HG03432 (cell line): ENCODE results near the gene AEBP2.
"Not testable (repeated sequence)": the region's sequence is repeated elsewhere in the genome, so short reads cannot be mapped to it uniquely, and the experiment has no call there.

Source experiments
- ATAC-seq: cut with Tn5 transposase; IDR thresholded peaks from one replicate; pipeline ENCODE4 v1.9.1; 2021; ENCODE audit warnings: mild to moderate bottlenecking, moderate library complexity; ENCODE audit not compliant: unreplicated experiment

Gene AEBP2

GRCh38 chr12:19453961-19454360, 14.7 kb downstream of the AEBP2 start:
- ATAC-seq = no peak

DNA sequence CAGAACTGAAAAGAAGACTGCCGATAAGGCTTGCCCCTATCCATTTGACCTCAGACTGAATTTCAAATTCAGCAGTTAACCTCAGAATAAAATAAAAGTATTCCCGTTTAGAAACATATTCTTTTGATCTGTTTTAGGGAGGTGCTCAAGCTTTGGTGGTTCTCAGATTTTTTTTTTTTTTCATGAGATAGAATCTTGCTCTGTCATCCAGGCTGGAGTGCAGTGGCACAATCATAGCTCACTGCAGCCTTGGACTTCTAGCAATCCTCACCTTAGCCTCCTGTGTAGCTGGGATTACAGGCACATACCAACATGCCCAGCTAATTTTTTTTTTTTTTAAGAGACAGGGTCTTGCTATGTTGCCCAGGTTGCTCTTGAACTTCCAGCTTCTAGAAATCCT, 15.5 kb downstream of the AEBP2 start:
- ATAC-seq = no peak

DNA sequence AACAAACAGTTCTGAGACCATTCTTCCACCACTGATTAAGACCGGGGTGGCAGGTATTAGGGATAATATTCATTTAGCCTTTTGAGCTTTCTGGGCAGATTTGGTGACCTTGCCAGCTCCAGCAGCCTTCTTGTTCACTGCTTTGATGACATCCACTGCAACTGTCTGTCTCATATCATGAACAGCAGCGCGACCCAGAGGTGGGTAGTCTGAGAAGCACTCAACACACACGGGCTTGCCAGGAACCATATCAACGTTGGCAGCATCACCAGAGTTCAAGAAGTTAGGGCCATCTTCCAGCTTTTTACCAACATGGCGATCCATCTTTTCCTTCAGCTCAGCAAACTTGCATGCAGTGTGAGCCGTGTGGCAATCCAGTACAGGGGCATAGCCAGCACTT, 16.9 kb downstream of the AEBP2 start:
- no peak for ATAC-seq

GRCh38 chr12:19457561-19457960, 18.3 kb downstream of the AEBP2 start:
- no peak for ATAC-seq

DNA sequence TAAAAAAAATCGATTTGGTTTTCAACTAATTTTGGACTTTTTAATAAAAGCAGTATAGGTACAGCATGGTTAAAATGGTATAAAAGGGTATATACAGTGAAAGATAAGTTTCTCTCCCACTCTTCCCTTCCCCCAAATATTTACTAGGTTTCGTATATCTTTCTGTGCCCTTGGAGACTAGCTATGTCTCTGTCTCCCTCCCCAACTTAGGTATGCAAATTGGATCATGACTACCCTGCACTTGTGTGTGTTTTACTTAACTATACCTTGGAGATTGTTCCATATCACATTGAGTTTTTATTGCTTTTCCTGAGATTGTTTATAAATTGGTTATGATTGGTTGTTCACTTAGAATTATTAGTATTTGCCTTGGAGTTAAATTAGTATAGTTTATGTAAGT, 19.4 kb downstream of the AEBP2 start:
- no peak for ATAC-seq

- ATAC-seq = no peak
These were observed 22.7 kb downstream of the AEBP2 start for GRCh38 chr12:19461999-19462398.

- no peak for ATAC-seq
These were observed 23.1 kb downstream of the AEBP2 start for GRCh38 chr12:19462406-19462805.

DNA sequence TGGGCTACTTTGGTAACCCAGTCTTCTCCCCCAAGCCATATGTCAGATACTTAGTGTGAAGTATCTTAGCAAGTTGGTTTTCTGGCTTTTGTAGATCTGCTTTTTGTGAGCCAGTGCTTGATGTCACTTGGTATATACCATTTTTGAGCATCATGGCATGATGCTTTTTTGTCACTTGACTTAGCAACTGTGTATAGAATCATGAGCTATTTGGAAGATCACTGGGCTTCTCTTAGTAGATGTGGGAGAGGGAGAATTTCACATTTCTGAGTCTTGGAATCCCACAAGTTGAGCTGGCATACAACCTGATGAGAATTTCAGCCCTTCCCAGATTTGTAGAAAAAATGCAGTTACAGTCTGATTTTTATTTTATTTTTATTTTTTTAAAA, 24.9 kb downstream of the AEBP2 start:
- ATAC-seq = no peak

DNA sequence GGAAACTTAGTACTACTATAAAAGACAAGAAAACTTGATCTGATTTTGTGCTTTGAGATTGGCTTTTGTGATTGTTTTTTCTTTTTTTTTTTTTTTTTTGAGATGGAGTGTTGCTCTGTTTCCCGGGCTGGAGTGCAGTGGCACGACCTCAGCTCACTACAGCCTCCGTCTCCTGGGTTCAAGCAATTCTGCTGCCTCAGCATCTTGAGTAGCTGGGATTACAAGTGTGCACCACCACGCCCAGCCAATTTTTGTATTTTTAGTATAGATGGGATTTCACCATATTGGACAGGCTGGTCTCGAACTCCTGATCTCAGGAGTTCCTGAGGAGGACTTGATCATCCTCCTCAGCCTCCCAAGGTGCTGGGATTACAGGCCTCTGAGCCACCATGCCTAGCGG, 26.4 kb downstream of the AEBP2 start:
- ATAC-seq = no peak

DNA sequence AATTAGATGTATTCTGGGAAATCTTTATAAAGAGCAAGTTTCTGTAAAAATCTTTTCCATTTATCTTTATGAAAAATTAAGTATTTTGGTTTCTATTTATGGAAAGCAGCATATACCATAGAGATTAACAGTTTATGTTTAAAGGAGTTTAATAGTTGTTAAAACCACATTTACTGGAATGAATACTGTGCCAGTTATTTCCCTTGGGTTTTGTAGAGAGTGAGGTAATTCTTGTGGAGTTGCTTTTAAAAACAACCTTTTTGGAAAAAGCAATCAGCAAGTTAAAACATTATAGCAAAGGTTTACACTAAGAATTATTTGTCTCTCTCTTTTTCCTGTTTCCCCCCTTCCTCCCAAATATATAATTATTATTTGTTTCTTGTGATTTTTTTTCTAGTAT, 34.9 kb downstream of the AEBP2 start:
- no peak for ATAC-seq

- ATAC-seq = not testable (repeated sequence)
These were observed 36.7 kb downstream of the AEBP2 start for GRCh38 chr12:19475884-19476505.

GRCh38 chr12:19477071-19477470, 37.8 kb downstream of the AEBP2 start:
- no peak for ATAC-seq

DNA sequence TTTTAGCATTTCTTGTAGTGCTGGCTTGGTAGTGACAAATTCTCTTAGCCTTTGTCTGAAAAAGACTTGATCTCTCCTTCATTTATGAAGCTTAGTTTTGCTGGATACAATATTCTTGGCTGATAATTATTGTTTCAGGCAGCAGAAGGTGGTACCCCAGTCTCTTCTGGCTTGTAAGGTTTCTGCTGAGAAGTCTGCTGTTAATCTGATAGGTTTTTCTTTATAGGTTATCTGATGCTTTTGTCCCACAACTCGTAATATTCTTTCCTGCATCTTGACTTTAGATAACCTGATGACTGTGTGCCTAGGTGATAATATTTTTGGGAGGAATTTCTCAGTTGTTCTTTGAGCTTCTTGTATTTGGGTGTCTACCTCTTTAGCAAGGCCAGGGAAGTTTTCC, 41.2 kb downstream of the AEBP2 start:
- ATAC-seq = no peak

GRCh38 chr12:19482036-19482435, 42.7 kb downstream of the AEBP2 start:
- ATAC-seq = no peak

GRCh38 chr12:19482551-19483109, 43.3 kb downstream of the AEBP2 start:
- peak; percentile 89 for ATAC-seq

DNA sequence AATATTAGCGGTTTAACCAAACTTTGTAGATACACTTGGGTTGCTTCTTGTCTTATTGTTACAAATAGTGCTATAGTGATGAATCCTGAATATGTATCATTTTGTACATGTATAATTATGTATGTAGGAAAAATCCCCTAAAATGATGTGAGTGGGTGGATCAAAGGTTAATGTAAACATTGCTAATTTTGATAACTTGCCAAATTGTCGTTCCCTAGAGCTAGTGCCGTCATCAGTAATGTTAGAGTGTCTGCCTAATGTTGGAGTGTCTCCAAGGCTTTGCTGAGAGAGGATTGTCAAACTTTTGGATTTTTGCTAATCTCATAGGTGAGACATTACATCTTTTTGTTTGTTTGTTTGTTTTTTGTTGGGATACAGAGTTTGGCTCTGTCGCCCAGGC, 44.4 kb downstream of the AEBP2 start:
- no peak for ATAC-seq

- no peak for ATAC-seq
These were observed 45.4 kb downstream of the AEBP2 start for GRCh38 chr12:19484738-19485137.

- no peak for ATAC-seq
These were observed 45.9 kb downstream of the AEBP2 start for GRCh38 chr12:19485240-19485639.

DNA sequence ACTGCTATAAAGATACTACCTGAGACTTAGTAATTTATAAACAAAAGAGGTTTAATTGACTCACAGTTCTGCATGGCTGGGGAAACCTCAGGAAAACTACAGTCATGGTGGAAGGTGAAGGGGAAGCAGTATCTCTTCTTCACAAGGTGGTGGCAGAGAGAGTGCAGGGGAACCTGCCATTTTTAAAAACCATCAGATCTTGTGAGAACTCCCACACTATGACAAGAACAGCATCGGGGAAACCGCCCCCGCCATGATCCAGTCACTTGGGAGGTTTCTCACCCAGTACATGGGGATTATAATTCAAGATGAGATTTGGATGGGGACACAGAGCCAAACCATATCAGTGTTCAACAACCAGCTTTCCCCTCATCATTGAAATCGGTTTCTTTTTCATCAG, 49.9 kb downstream of the AEBP2 start:
- no peak for ATAC-seq

DNA sequence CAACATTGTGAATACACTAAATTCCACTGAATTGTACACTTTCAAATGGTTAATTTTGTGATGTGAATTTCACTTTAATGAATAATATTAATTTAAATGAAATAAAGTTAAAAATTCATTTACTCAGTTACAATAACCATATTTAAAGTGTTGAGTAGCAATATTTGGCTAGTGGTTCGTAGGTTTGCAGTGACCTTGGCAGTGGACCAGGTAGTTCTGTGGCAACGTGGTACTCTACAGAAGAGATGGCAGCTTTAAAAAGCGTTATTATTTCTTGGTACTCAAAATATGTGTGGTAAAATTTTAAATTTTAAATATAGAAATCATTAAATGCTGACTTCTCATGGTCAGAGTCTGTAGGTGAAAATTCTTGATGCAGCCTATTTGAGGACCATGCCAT, 51.6 kb downstream of the AEBP2 start:
- no peak for ATAC-seq

DNA sequence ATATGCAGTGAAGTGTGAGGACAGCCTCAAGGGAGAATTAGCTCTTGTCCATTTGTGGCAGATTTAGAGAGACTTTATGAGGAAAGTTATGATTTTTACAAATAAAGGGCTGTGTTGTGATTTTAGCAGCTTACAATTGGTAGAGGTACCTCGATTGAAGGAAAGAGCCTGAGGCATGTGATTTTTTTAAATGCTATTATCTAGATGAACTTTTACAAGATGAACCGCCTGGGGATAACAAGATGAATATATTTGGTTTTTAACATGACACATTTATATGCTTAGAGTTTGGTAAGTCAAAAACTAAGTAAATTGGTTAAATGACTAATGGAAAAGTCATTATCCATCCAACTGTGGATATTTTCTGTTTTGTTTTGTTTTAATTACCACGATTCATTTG, 52.6 kb downstream of the AEBP2 start:
- no peak for ATAC-seq

- ATAC-seq = no peak
These were observed 57.1 kb downstream of the AEBP2 start for GRCh38 chr12:19496219-19496878.

DNA sequence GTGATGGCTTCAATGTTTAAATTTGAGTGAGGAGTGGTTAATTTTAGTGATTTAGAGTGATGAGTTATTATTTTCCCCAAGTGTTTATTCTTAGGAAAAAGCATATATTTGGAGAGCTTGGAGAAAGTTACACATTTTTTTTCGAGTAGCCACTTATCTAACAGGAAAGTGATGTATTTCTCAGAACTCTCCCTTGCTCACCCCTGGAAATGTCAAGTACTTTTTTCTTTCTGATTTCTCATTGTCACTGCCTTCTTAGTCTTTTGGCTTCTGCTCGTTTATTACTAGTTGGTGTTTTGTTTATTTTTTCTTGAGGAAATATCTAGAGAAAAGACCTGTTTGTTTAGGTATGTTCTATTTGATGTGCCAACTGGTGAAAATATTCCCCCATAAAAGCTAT, 58.8 kb downstream of the AEBP2 start:
- ATAC-seq = no peak
